Fibroblast of lung (primary cell): ENCODE data around the gene KLHL7. TPM values are rescaled to one million over a fixed set of nuclear protein-coding genes. Genes with fewer than 3 reads are reported as not detected.

Experiments used
- DNase-seq, 2 donors: peaks; one replicate each; pipeline versions ENCODE4 v3.0.0 to v3.0.0-alpha.2; 2010; ENCODE audit warnings: low read depth in 2 of 2
- H2AFZ ChIP-seq: 2 replicates; pipeline ENCODE4 v1.5.1; 2012; ENCODE audit warnings: low read length, control low read depth, inconsistent platforms
- H3K27ac ChIP-seq: 2 replicates; pipeline ENCODE4 v1.5.1; 2011; ENCODE audit warnings: low read length, control low read depth; ENCODE audit not compliant: insufficient read depth
- H3K27me3 ChIP-seq: 2 replicates; pipeline ENCODE4 v1.5.1; 2011; ENCODE audit warnings: mild to moderate bottlenecking, low read length; ENCODE audit not compliant: control insufficient read depth, insufficient read depth
- H3K36me3 ChIP-seq: 2 replicates; pipeline ENCODE4 v1.5.1; 2011; ENCODE audit warnings: low read length; ENCODE audit not compliant: control insufficient read depth, insufficient read depth
- H3K4me1 ChIP-seq: 2 replicates; pipeline ENCODE4 v1.5.1; 2011; ENCODE audit warnings: low read length; ENCODE audit not compliant: control insufficient read depth, insufficient read depth; ENCODE audit errors: extremely low read depth
- H3K4me2 ChIP-seq: 2 replicates; pipeline ENCODE4 v1.5.1; 2011; ENCODE audit warnings: low read length, control low read depth; ENCODE audit not compliant: insufficient read depth; ENCODE audit errors: extremely low read depth
- H3K4me3 ChIP-seq, 4 experiments: fragments of 200-600 bp in 1 of 4; sonication (generic) in 1 of 4; replicated peaks in 1 of 4; 2 replicates each; pipeline ENCODE4 v1.5.1; 2011 to 2016; ENCODE audit warnings: low read length in 4 of 4, low read depth in 3 of 4, mild to moderate bottlenecking in 3 of 4, control low read depth in 2 of 4, inconsistent platforms in 1 of 4, mixed read lengths in 1 of 4; ENCODE audit not compliant: insufficient read depth in 1 of 4; ENCODE audit errors: control extremely low read depth in 1 of 4
- H3K79me2 ChIP-seq: 2 replicates; pipeline ENCODE4 v1.5.1; 2012; ENCODE audit warnings: mild to moderate bottlenecking, low read length, inconsistent platforms; ENCODE audit not compliant: control insufficient read depth, insufficient read depth
- H3K9ac ChIP-seq: 2 replicates; pipeline ENCODE4 v1.5.1; 2011; ENCODE audit warnings: mild to moderate bottlenecking, low read length, control low read depth; ENCODE audit not compliant: insufficient read depth
- H3K9me3 ChIP-seq: 2 replicates; pipeline ENCODE4 v1.5.1; 2012; ENCODE audit warnings: low read depth, low read length; ENCODE audit not compliant: control insufficient read depth, insufficient read depth
- H4K20me1 ChIP-seq: 2 replicates; pipeline ENCODE4 v1.5.1; 2011; ENCODE audit warnings: low read length; ENCODE audit not compliant: control insufficient read depth, insufficient read depth; ENCODE audit errors: extremely low read depth
- CTCF ChIP-seq, 2 donors: IDR thresholded peaks in 1 of 2; conservative IDR thresholded peaks in 1 of 2; 1 replicate in 1 of 2; 2 replicates in 1 of 2; pipeline ENCODE4 v1.5.1; 2011 to 2012; ENCODE audit warnings: low read length in 2 of 2, control low read depth in 1 of 2, inconsistent platforms in 1 of 2, low read depth in 1 of 2, mild to moderate bottlenecking in 1 of 2
- EZH2 ChIP-seq: IDR thresholded peaks from 2 replicates; pipeline ENCODE4 v1.5.1; 2012; ENCODE audit warnings: low read length, control low read depth, mild to moderate bottlenecking; ENCODE audit errors: missing control alignments
- polyA plus RNA-seq, 2 donors: library from polyadenylated mRNA; depleted of rRNA in 1 of 2; stranded (reverse) in 1 of 2; unstranded in 1 of 2; fragments of >200 nt; gene quantifications; 2 replicates each; pipeline ENCODE4 v1.2.1, GENCODE V29; 2011 to 2012; ENCODE audit warnings: missing spikeins in 1 of 2
- total RNA-seq: library from RNA; depleted of rRNA; stranded (reverse); fragments of >200 nt; gene quantifications from 2 replicates; pipeline ENCODE4 v1.2.1, GENCODE V29; 2014

KLHL7 gene
- total and polyA plus RNA-seq, 2 donors (not counting 1 experiment from before 2014, with no cell fraction given), result 23.5 to 44.5 TPM

- Histone ChIP-seq H3K27me3 (no peaks in the 10 kb centered on the region), H3K4me3 (no peak overlapping the region), H3K36me3 (peaks cover 2% of the 10 kb centered on the region)
These were observed 94.7 kb downstream of the KLHL7 start for GRCh38 chr7:23200331-23200730.

DNA sequence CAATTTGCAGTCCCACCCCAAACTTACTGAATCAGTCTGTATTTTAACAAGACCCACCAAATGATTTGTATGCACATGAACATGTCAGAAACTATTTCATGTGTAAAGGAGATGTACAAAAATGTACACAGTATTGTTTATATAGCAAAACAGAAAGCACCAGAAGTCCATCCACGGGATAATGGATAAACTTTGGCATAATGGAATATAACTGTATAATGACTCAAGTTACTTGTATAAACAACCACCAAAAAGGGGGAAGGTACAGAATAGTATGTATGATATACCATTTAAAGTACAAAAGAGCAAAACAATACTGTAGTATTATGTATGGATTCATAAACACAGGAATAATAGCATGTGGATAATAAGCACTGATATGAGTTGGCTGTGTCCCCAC, 98.7 kb downstream of the KLHL7 start:
- DNase-seq, result peak in 1 of 2 donors; percentile 11
- Histone ChIP-seq H3K9ac (no peak overlapping the region), H3K4me1 (no peaks in the 10 kb centered on the region), H3K79me2 (no peaks in the 10 kb centered on the region), H3K4me2 (no peak overlapping the region), H2AFZ (no peak overlapping the region), H3K27ac (no peak overlapping the region), H3K4me3 (no peak overlapping the region), H3K9me3 (no peaks in the 10 kb centered on the region), H3K36me3 (peaks cover 2% of the 10 kb centered on the region), H4K20me1 (no peaks in the 10 kb centered on the region), H3K27me3 (no peaks in the 10 kb centered on the region)
- TF ChIP-seq CTCF (conservative IDR thresholded peaks at IDR 0.05 in 1 of 2, IDR thresholded peaks at IDR 0.05 in 1 of 2; ENCODE audit: low read depth in 1 of 2, low read length in 2 of 2), result no peak

More at GRCh38 chr7:23200331-23200730, 94.7 kb downstream of the KLHL7 start:
- H2AFZ ChIP-seq, result no peak overlapping the region
- no peaks in the 10 kb centered on the region for H4K20me1 ChIP-seq
- H3K27ac ChIP-seq, result no peak overlapping the region
- H3K79me2 ChIP-seq, result no peaks in the 10 kb centered on the region
- DNase-seq, result no peak
- H3K9ac ChIP-seq, result no peak overlapping the region
- no peaks in the 10 kb centered on the region for H3K9me3 ChIP-seq
- H3K4me1 ChIP-seq, result no peaks in the 10 kb centered on the region
- no peak overlapping the region for H3K4me2 ChIP-seq
- TF ChIP-seq CTCF (conservative IDR thresholded peaks at IDR 0.05 in 1 of 2, IDR thresholded peaks at IDR 0.05 in 1 of 2; ENCODE audit: low read depth in 1 of 2, low read length in 2 of 2) (no peak), EZH2 (no peak)

- Histone ChIP-seq H3K9ac (no peak overlapping the region), H3K9me3 (no peaks in the 10 kb centered on the region), H3K4me3 (no peak overlapping the region), H3K27ac (no peak overlapping the region), H2AFZ (no peak overlapping the region), H3K36me3 (no peaks in the 10 kb centered on the region), H3K27me3 (no peaks in the 10 kb centered on the region), H3K4me1 (no peaks in the 10 kb centered on the region), H3K79me2 (no peaks in the 10 kb centered on the region), H4K20me1 (no peaks in the 10 kb centered on the region), H3K4me2 (no peak overlapping the region)
- TF ChIP-seq EZH2 (no peak), CTCF (conservative IDR thresholded peaks at IDR 0.05 in 1 of 2, IDR thresholded peaks at IDR 0.05 in 1 of 2; ENCODE audit: low read depth in 1 of 2, low read length in 2 of 2) (no peak)
- DNase-seq, result no peak
These were observed 100.0 kb downstream of the KLHL7 start for GRCh38 chr7:23205577-23205908.
